ENCODE results near the gene TCFL5.

The TCFL5 gene

DNA sequence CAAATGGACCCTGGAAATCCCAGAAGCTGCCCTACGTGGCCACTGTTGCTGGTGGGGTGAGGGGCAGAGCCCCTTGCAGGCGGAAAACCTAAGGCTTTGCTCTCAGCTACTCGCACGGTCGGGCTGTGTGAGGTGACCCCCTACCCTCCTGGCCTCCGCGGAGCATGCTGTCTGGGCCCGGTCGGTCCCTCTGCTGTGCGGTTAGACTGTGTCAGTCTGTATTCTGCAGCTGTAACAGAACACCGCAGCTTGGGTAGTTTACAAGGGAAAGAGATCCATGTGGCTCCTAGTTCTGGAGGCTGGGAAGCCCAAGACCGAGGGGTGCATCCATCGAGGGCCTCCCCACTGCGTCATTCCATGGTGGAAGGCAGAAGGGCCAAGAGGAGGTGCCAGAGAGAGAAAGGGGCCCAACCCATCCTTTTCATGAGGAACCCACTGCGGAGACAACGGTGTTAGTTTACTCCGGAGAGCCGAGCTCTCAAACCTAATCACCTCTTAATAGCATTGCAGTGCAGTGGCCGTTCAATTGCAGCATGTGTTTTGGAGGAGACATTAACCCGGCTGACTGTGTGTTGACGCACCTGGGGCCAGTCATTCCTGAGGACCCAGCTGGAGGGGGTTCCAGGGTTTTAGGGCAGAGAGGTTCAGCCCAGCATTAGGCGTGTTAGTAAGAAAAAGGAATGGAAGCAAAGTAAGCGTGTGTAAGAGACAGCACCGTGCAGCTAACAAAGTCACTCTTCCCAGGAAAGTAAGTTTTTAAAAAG, 26.5 kb downstream of the TCFL5 start:
- DNase-seq (ENCODE audit: low read depth): no peak

DNA sequence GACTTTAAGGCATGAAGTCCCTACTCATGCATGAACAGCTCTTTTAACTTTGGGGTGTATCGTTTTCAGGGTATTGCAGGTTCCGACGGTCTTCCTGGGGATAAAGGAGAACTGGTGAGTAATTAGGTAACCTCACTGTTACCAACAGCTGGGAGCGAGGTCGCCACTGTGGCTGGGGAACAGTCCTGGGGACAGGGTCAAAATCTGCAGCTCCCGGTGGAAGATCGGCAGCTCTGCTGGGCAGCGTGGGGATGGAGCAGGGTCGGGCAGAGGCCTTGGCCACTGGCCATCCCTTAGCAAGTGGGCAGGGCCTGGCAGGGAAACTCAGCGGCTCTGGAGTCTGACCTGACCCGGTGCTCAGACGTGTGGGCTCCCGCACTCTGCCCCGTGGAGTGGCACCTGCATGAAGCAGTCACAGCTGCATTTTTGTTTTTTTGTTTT, 28.7 kb downstream of the TCFL5 start:
- DNase-seq (ENCODE audit: low read depth): no peak

GRCh38 chr20:62832212-62832922, 29.3 kb downstream of the TCFL5 start:
- DNase-seq (ENCODE audit: low read depth): no peak

DNA sequence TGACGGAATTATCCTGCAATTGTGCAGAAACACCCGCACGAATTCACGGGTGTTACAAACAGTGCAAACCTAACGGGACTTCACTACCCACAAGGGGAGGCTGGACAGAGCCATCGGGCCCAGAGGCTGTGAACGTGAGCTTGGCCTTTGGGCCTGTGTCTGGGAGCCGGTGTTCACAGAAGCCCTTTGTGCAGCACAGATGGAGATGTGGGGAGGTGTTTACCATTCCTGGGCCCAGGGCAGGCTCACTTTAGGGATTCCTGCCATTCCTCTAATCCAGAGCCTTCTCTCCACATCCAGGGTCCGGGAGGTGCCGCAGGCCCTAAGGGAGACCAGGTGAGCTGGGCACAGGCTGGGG, 29.8 kb downstream of the TCFL5 start:
- no peak for DNase-seq (ENCODE audit: low read depth)

DNA sequence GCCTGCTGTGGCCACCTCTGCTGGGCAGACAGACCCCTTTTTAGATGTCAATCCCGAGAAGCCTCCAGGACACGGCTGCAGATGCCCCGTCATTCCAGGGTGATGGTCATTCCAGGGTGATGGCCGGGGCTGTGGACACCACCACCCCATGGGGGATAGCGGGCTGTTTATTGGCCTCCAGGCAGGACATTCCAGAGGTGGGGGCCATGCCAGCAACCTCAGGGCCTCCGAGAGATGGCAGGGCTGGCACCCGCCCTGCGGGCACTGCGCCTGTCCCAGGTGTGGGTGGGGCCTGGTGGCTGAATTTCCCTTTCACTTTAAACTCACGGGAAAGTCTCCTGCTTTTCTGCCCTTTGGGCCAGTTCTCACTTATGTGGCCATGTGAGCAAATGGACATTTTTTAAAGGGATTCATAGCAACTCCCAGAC, 30.2 kb downstream of the TCFL5 start:
- DNase-seq (ENCODE audit: low read depth): no peak

DNA sequence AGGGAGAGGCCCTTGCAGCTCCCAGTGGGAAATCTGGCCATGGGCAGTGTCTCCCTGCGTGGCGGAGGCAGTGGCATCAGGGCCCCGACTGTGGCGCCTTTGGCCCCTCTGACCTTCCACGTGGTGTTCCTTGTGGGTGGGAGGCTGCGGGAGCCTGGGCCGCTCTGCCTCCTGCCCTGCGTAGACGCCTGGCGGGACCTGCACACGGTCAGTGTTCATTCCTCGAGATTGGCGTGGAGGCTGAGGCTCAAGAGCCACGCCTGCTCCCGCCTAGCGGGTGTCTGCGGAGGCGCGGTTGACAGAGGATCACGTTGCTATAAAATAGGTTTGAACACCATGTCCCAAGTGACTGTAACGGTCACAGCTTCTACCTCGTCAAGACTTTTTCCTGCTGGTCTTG, 30.8 kb downstream of the TCFL5 start:
- DNase-seq (ENCODE audit: low read depth): no peak

GRCh38 chr20:62830251-62830650, 31.4 kb downstream of the TCFL5 start:
- DNase-seq (ENCODE audit: low read depth): no peak

- DNase-seq (ENCODE audit: low read depth): no peak
These were observed 32.1 kb downstream of the TCFL5 start for GRCh38 chr20:62829231-62830230.

- no peak for DNase-seq (ENCODE audit: low read depth)
These were observed 33.0 kb downstream of the TCFL5 start for GRCh38 chr20:62828511-62829230.

DNA sequence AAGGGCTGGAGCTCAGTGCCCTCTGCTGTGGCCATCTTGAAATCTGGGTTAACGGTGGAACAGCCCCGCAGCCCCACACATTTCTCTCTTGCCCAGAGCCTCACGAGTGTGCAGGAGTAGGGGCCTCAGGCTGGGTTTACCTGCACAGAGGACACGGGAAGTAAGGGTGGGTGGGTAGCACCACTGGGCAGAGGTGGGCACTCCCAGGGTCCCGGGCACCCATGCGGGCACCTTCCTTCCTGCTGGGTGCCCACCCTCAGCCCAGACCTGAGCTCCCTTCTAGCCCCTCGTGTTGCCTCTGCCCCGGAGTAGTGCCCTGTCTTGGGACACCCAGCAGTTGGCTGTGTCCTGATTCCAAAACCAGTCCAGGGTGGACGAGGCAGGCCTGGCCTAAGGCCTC, 33.6 kb downstream of the TCFL5 start:
- DNase-seq (ENCODE audit: low read depth): no peak

DNA sequence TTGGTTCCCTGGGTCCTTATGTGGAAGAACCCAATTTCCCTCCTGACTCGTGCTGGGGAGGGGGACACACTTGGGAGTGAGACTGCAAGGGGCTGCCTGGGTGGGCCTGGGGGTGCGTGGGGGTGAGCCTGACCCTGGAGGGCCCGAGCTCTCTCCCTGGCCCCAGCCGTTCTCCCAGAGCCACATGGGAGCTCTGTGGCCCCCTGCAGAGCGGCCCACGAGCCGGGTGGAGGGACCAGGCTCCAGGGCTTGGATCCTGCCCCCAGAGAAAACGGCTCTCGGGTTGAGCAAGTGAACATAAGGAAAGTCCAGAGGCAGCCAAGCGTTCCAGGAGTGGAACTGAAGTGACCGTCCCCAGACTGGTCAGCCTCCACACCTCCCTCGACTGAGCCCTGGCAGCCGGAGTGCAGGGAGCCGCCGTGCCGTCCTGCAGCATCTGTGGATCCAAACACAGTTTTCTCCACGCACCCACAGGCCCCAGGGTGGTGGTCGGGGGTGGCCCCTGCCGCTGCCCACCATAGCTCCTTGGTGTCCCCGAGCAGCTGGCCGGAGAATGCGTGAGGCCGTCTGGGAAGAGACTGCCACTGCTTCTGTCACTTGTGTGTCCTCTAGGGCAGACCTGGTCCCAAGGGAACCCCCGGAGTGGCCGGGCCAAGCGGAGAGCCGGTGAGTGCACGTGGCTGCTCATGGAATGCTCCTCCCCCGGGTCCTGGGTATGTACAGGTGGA, 34.1 kb downstream of the TCFL5 start:
- DNase-seq (ENCODE audit: low read depth): no peak

DNA sequence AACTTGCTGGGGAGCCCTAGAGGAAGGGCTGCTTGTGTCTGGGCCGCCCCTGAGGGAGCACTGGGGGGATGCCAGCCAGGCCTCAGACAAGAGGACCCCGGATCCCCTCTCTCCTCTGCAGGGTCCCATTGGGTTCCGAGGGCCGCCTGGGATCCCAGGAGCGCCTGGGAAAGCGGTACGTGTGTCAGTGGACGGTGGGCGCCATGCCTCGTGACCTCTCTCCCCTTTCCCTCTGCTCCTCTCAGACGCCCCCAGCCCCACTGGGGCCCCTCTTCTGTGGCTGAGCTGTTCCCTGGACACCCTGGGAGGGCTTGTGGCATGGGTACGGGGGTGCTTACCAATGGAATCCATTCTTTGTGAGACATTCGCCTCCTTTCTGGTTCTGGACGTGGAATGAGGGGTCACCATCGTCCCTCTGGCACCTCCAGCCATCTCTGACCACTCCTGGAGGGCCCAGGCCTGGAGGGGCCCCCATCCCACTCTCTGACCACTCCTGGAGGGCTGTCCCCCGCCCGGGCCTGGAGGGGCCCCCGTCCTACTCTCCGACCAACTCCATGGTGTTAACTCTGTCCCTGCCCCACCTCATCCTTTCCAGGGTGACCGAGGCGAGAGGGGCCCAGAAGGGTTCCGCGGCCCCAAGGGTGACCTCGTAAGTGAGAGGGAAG, 34.8 kb downstream of the TCFL5 start:
- DNase-seq (ENCODE audit: low read depth): no peak

DNA sequence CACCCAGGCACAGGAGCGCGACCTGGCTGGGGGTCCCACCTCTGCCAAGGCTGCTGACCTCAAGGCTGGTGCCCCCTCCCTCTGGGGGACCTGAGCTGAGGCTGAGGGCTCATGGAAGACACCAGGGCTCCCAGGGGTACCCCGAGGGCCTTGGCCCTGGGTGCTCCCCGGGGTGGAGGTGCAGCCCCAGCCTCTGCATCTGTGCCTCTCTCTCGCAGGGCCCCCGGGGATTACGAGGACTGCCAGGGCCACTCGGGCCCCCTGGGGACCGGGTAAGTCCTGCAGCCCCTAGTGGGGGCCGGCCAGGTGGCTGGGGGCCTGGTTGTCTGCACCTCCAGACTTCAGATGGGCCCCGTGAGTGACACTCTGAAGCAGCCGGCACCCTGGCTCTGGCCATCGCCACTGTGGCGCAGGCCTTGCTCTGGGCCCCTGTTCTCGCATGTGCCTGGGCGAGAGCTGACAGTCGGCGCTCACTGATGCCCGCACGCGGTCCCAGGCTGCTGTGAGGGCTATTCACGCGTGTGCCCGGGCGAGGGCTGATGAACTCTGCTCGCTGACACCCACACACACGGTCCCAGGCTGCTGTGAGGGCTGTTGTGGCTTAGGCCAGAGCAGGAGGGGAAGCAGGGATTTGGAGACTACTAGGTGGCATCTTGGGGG, 35.5 kb downstream of the TCFL5 start:
- no peak for DNase-seq (ENCODE audit: low read depth)

DNA sequence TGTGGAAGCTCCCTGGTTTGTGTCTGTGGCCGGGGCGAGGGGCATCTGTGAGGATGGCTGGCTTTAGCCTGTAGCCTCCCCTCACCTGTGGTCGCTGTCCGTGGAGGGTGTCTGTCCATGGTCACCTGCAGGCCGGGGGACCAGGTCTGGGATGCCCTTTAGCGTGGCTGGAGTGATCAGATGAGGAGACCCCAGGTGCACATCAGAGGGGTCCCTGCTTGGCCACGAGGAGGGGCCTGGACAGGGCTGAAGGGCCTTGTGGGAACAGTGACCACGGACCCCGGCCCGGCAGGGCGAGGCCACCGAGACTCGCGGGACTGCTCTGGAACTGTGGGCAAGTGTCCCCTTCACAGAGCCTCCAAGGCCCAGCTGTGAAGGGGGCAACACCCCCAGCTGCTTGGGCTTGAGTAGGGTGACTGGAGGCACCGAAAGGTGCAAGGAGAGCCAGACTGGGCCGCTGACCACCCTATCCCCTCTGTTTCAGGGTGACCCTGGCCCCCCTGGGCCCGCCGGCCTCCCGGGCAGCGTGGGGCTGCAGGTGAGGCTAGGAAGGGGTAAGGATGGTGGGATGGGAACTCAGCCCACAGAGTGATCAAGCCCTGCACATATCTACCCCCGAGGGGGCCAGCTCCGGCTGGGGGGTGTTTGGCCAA, 36.2 kb downstream of the TCFL5 start:
- DNase-seq (ENCODE audit: low read depth): no peak

DNA sequence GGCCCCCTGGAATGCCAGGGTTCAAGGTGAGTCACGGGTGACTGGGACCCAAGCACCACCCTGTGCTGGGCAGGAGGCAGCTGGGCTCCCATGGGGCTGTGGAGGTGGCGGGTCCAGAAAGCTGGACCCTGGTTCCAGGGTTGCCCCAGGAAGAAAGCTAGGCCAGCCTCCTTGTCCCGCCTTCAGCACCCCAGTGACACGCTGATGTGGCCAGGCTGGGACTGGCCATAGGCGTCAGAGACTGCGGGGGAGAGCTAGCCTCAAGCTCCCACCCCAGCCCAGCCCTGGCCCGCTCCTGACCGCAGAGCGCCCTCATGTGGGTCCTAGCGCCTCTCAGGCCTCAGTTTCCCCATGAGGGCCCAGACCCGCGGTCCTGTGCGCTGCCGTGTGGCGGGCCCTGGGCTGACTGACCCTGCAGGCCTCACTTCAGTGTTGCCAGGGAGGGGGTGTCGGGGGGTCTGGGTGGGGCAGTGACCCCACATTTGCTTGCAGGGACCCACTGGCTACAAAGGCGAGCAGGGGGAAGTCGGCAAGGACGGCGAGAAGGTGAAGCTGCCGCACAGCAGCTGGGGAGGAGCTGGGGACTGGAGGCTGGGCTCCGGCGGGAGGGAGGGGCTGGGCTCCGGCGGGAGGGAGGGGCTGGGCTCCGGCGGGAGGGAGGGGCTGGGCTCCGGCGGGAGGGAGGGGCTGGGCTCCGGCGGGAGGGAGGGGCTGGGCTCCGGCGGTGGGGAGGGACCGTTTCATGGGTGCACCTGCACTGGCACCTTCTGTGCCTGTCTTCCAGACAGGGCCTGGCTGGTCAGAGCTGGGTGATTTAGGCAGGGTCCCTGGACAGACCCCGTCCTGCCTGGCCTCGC, 36.9 kb downstream of the TCFL5 start:
- no peak for DNase-seq (ENCODE audit: low read depth)

- DNase-seq (ENCODE audit: low read depth): no peak
These were observed 37.7 kb downstream of the TCFL5 start for GRCh38 chr20:62823688-62824475.

DNA sequence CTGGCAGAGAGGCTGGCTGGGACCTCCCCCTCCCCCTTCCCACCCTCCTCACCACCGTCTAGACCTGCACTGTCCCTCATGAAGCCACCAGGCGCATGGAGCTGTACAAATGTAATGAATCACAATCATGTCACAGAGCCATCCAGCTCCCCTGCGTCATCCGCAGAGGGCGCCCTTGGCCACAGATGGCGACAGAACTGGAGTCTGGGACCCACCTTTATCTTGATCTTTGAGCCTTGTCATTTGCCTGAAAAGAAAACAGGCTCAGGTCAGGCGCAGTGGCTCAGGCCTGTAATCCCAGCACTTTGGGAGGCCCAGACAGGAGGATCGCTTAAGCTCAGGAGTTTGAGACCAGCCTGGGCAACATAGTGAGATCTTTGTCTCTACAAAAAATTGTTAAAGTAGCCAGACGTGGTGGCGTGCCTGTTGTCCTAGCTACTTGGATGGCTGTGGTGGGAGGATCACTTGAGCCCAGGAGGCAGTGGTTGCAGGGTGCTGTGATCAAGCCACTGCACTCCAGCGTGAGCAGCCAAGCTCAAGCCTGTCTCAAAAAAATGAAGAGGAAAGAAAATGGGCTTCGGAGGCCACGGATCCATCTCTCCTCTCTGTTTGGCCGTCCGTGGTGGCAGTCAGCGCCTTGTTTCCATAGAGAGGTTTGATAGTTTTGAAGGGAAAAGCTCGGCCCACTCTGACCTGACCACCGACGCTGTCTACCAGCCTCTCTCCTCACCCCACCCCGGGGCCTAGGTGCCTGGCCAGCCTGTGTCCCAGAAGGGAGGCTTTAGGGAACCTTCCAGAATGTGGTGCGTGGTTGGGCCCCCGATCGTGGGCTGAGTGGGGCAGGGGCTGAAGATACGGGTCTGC, 38.6 kb downstream of the TCFL5 start:
- no peak for DNase-seq (ENCODE audit: low read depth)

Measured in fibroblast of gingiva (primary cell).